ENCODE measurements around the gene PCP2.

Gene PCP2

GRCh38 chr19:7647156-7647555, 13.6 kb upstream of the PCP2 start:
- FAIRE-seq (no peak), DNase-seq (ENCODE audit: insufficient read length, low spot score) (no peak)
- TF ChIP-seq SPI1 (IDR thresholded peaks at IDR 0.05; ENCODE audit: low read depth, low read length) (no peak), PAX5 (IDR thresholded peaks at IDR 0.05; ENCODE audit: insufficient read depth, low read length, severe bottlenecking) (no peak), TAF1 (IDR thresholded peaks at IDR 0.05; ENCODE audit: low read depth, low read length) (no peak), POLR2AphosphoS5 (IDR thresholded peaks at IDR 0.05; ENCODE audit: low read depth, low read length) (no peak), POLR2A (IDR thresholded peaks at IDR 0.05; ENCODE audit: low read depth, low read length) (no peak), POU2F2 (IDR thresholded peaks at IDR 0.05; ENCODE audit: low read depth, low read length) (no peak)

GRCh38 chr19:7646426-7646700, 12.8 kb upstream of the PCP2 start:
- no peak for FAIRE-seq
- TF ChIP-seq POU2F2 (IDR thresholded peaks at IDR 0.05; ENCODE audit: low read depth, low read length) (no peak), POLR2AphosphoS5 (IDR thresholded peaks at IDR 0.05; ENCODE audit: low read depth, low read length) (no peak), PAX5 (IDR thresholded peaks at IDR 0.05; ENCODE audit: insufficient read depth, low read length, severe bottlenecking) (no peak), POLR2A (IDR thresholded peaks at IDR 0.05; ENCODE audit: low read depth, low read length) (no peak), SPI1 (IDR thresholded peaks at IDR 0.05; ENCODE audit: low read depth, low read length) (no peak), TAF1 (IDR thresholded peaks at IDR 0.05; ENCODE audit: low read depth, low read length) (no peak)
- no peak for DNase-seq (ENCODE audit: insufficient read length, low spot score)

GRCh38 chr19:7645656-7646425, 12.3 kb upstream of the PCP2 start:
- DNase-seq (ENCODE audit: insufficient read length, low spot score), result no peak
- FAIRE-seq, result no peak
- no peak for TF ChIP-seq POU2F2 (IDR thresholded peaks at IDR 0.05; ENCODE audit: low read depth, low read length)
- no peak for TF ChIP-seq TAF1 (IDR thresholded peaks at IDR 0.05; ENCODE audit: low read depth, low read length)
- TF ChIP-seq PAX5 (IDR thresholded peaks at IDR 0.05; ENCODE audit: insufficient read depth, low read length, severe bottlenecking), result no peak
- TF ChIP-seq POLR2AphosphoS5 (IDR thresholded peaks at IDR 0.05; ENCODE audit: low read depth, low read length), result no peak
- 0 out of 2 replicates have a peak, but pooled peaks have one; percentile 12 for TF ChIP-seq SPI1 (IDR thresholded peaks at IDR 0.05; ENCODE audit: low read depth, low read length)
- no peak for TF ChIP-seq POLR2A (IDR thresholded peaks at IDR 0.05; ENCODE audit: low read depth, low read length)

GRCh38 chr19:7645163-7645562, 11.6 kb upstream of the PCP2 start:
- TF ChIP-seq SPI1 (IDR thresholded peaks at IDR 0.05; ENCODE audit: low read depth, low read length) (no peak), POLR2A (IDR thresholded peaks at IDR 0.05; ENCODE audit: low read depth, low read length) (peak; percentile 26; the same call in 1 of the 2 replicates), PAX5 (IDR thresholded peaks at IDR 0.05; ENCODE audit: insufficient read depth, low read length, severe bottlenecking) (no peak), POU2F2 (IDR thresholded peaks at IDR 0.05; ENCODE audit: low read depth, low read length) (no peak)
- DNase-seq (ENCODE audit: insufficient read length, low spot score) (peak; percentile 8), FAIRE-seq (no peak)

DNA sequence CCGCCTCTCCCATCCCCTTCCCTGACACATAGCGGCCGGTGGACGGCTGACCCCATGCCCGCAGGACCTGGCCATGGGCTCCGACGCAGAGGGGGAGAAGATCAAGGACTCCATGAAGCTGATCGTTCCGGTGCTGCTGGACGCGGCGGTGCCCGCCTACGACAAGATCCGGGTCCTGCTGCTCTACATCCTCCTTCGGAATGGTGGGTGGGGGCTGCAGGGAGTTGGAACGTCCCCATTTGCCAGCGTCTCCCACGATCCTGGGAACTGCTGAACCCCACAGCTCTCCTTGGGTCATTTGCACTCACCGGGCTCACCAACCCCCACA, 11.0 kb upstream of the PCP2 start:
- no peak for FAIRE-seq
- TF ChIP-seq POLR2AphosphoS5 (IDR thresholded peaks at IDR 0.05; ENCODE audit: low read depth, low read length), result no peak
- TF ChIP-seq POLR2A (IDR thresholded peaks at IDR 0.05; ENCODE audit: low read depth, low read length), result no peak
- TF ChIP-seq POU2F2 (IDR thresholded peaks at IDR 0.05; ENCODE audit: low read depth, low read length), result no peak
- no peak for TF ChIP-seq TAF1 (IDR thresholded peaks at IDR 0.05; ENCODE audit: low read depth, low read length)
- TF ChIP-seq SPI1 (IDR thresholded peaks at IDR 0.05; ENCODE audit: low read depth, low read length), result no peak
- no peak for TF ChIP-seq PAX5 (IDR thresholded peaks at IDR 0.05; ENCODE audit: insufficient read depth, low read length, severe bottlenecking)

DNA sequence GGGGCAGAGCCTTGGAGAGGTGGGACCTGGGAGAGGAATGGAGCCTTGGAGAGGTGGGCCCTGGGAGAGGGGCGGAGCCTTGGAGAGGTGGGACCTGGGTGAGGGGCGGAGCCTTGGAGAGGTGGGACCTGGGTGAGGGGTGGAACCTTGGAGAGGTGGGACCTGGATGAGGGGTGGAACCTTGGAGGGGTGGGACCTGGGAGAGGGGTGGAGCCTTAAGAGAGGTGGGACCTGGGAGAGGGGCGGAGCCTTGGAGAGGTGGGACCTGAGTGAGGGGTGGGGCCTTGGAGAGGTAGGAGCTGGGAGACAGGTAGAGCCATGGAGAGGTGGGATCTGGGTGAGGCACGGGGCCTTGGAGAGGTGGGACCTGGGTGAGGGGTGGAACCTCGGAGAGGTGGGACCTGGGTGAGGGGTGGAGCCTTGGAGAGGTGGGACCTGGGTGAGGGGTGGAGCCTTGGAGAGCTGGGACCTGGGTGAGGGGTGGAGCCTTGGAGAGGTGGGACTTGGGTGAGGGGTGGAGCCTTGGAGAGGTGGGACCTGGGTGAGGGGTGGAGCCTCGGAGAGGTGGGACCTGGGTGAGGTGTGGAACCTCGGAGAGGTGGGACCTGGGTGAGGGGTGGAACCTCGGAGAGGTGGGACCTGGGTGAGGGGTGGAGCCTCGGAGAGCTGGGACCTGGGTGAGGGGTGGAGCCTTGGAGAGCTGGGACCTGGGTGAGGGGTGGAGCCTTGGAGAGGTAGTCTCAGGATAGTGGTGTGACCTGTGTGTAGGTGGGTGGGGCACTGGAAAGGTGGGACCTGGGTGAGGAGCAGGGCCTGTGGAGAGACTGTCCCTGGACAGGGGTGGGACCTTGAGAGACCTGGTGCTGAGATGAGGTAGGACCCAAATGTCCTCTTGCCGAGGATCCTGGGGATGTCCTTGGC, 10.4 kb upstream of the PCP2 start:
- FAIRE-seq (peak; percentile 81), DNase-seq (ENCODE audit: insufficient read length, low spot score) (peak; percentile 47)

More for the DNA sequence above, 11.0 kb upstream of the PCP2 start:
- DNase-seq (ENCODE audit: insufficient read length, low spot score), result no peak

GRCh38 chr19:7643031-7643415, 9.5 kb upstream of the PCP2 start:
- DNase-seq (ENCODE audit: insufficient read length, low spot score) (peak; percentile 11), FAIRE-seq (no peak)
- no peak for TF ChIP-seq POU2F2 (IDR thresholded peaks at IDR 0.05; ENCODE audit: low read depth, low read length)
- no peak for TF ChIP-seq POLR2AphosphoS5 (IDR thresholded peaks at IDR 0.05; ENCODE audit: low read depth, low read length)
- TF ChIP-seq SPI1 (IDR thresholded peaks at IDR 0.05; ENCODE audit: low read depth, low read length), result no peak
- no peak for TF ChIP-seq POLR2A (IDR thresholded peaks at IDR 0.05; ENCODE audit: low read depth, low read length)
- TF ChIP-seq TAF1 (IDR thresholded peaks at IDR 0.05; ENCODE audit: low read depth, low read length), result no peak

More for the DNA sequence above, 10.4 kb upstream of the PCP2 start:
- TF ChIP-seq POLR2AphosphoS5 (IDR thresholded peaks at IDR 0.05; ENCODE audit: low read depth, low read length), result 0 out of 2 replicates have a peak, but pooled peaks have one; percentile 21

GRCh38 chr19:7642295-7643030, 8.9 kb upstream of the PCP2 start:
- DNase-seq (ENCODE audit: insufficient read length, low spot score), result no peak
- TF ChIP-seq POLR2A (IDR thresholded peaks at IDR 0.05; ENCODE audit: low read depth, low read length) (0 out of 2 replicates have a peak, but pooled peaks have one; percentile 12), TAF1 (IDR thresholded peaks at IDR 0.05; ENCODE audit: low read depth, low read length) (no peak)
- FAIRE-seq, result no peak

All from GM12891 (cell line).